Measurements from ENCODE around the gene ADAMTS2.

Gene ADAMTS2

DNA sequence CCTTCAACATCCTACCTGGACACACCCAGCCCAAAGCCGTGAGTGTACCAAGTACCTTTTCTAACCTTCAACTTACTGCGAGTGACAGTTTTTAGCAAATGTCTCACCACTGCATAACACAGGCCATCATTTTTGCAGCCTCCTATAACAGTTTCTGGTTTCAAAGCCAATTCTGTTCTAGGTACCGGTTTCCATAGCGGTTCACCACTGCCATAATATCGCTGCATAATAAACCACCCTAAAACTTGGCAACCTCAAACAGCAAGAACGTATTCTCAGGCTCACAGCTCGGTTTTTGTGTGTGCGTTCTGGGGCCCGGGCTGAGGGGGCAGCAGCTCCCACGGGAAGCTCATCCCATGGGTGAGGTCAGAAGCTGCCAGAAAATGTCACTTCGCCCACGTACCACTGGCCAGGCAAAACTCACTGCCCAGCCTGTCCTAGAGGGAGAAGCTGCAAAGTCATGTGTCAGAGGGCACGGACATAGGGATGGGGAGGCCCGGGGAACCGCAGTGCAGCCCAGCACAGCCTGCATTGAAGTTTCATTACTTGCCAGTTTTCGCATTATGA, 15.9 kb upstream of the ADAMTS2 start:
- CTCF ChIA-PET, result no interaction called here
- no peak for DNase-seq
- POLR2A ChIA-PET, result no interaction called here
- WGBS (ENCODE audit: insufficient coverage), result 90% methylated on average over 15 of the region's 16 CpGs
- Histone ChIP-seq H3K27ac (ENCODE audit: insufficient read depth in 1 of 2, low read depth in 1 of 2, low read length in 2 of 2, poor library complexity in 1 of 2, severe bottlenecking in 2 of 2) (no peak overlapping the region), H3K36me3 (ENCODE audit: control insufficient read depth in 4 of 4, insufficient read depth in 4 of 4, low read length in 3 of 4) (no peaks in the 10 kb centered on the region), H3K4me3 (ENCODE audit: control insufficient read depth in 1 of 7, extremely low read depth in 1 of 7, insufficient read depth in 4 of 7, low read depth in 2 of 7, low read length in 6 of 7) (no peak overlapping the region), H3K9me3 (ENCODE audit: control extremely low read depth in 1 of 5, control insufficient read depth in 4 of 5, insufficient read depth in 2 of 5, low read depth in 1 of 5, low read length in 4 of 5) (peaks cover 0 to 5% (median 0%) of the 10 kb centered on the region in 5 experiments), H3K4me1 (ENCODE audit: control extremely low read depth in 1 of 4, control insufficient read depth in 4 of 4, insufficient read depth in 4 of 4, low read length in 3 of 4) (no peaks in the 10 kb centered on the region), H3K27me3 (replicated peaks in 2 of 5; ENCODE audit: control insufficient read depth in 4 of 5, insufficient read depth in 5 of 5, low read length in 4 of 5) (peaks cover 0 to 24% (median 0%) of the 10 kb centered on the region in 5 experiments)

DNA sequence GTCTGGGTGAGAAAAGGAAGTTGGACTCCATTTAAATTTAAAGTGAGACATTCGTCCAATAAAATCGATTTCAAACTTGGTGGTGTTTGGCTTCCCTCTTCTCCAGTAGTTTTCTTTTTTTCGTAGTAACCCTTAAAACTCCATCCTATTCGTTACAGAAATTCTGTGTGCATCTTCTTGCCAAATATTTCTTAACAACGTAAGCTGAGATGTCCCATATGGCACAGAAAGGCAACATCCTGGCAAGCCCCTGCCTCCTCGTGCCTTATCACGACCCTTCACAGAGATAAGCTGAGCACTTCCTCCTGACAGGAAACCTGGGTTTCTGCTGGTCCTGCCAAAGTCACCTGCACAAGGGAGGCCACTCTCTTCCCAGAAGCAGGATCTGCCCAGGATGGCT, 11.8 kb upstream of the ADAMTS2 start:
- ChIA-PET CTCF (interaction anchor here (1.5 kb wide), 1 partner anchor 10 kb away, joined by 4 read pairs; no protein-coding TSS in a partner anchor), POLR2A (no interaction called here)
- Histone ChIP-seq H3K4me1 (ENCODE audit: control extremely low read depth in 1 of 4, control insufficient read depth in 4 of 4, insufficient read depth in 4 of 4, low read length in 3 of 4) (no peaks in the 10 kb centered on the region), H3K27me3 (replicated peaks in 2 of 5; ENCODE audit: control insufficient read depth in 4 of 5, insufficient read depth in 5 of 5, low read length in 4 of 5) (peaks cover 0 to 15% (median 2%) of the 10 kb centered on the region in 5 experiments), H3K9me3 (ENCODE audit: control extremely low read depth in 1 of 5, control insufficient read depth in 4 of 5, insufficient read depth in 2 of 5, low read depth in 1 of 5, low read length in 4 of 5) (no peaks in the 10 kb centered on the region), H3K36me3 (ENCODE audit: control insufficient read depth in 4 of 4, insufficient read depth in 4 of 4, low read length in 3 of 4) (no peaks in the 10 kb centered on the region), H3K4me3 (ENCODE audit: control insufficient read depth in 1 of 7, extremely low read depth in 1 of 7, insufficient read depth in 4 of 7, low read depth in 2 of 7, low read length in 6 of 7) (no peak overlapping the region), H3K27ac (ENCODE audit: insufficient read depth in 1 of 2, low read depth in 1 of 2, low read length in 2 of 2, poor library complexity in 1 of 2, severe bottlenecking in 2 of 2) (no peak overlapping the region)
- 62% methylated on average over 7 of the region's 7 CpGs for WGBS (ENCODE audit: insufficient coverage)
- DNase-seq, result no peak

DNA sequence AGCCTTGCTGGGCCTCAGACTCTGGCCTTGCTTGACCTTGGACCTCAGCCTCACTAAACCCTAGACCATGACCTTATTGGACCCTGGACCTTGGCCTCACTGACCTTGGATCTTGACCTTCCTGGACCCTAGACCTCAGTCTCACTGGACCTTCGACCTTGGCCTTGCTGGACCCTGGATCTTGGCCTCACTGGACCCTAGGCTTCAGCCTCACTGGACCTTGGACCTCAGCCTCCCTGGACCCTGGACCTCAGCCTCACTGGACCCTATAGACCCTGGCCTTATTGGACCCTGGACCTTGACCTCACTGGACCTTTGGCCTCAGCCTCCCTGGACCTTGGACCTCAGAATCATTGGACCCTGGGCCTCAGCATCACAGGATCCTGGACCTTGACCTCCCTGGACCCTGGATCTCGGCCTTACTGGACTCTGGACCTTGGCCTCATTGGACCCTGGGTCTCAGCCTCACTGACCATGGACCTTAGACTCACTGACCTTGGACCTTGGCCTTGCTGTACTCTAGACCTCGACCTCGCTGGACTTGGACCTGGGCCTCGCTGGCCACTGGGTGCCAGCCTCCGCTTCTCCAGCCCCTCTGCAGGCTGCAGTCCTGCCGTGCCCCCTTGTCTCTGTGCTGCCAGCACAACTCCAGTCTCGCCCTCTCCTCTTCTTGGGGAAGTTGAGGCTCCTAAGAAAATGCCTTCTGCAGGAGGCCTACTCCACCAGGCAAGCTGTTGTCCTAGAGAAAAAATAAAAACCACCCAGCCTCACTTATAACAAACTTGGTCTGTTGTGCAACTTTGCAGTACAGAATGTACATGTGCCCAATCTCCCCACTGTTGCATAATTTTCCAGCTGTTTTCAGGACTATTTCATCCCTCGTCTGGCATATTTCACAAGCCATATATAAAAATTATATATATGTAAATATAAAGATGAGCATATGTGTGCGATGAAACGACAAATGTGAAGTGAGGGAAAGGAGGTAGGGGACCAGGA, 11.0 kb upstream of the ADAMTS2 start:
- Histone ChIP-seq H3K4me3 (ENCODE audit: control insufficient read depth in 1 of 7, extremely low read depth in 1 of 7, insufficient read depth in 4 of 7, low read depth in 2 of 7, low read length in 6 of 7) (no peak overlapping the region), H3K27ac (ENCODE audit: insufficient read depth in 1 of 2, low read depth in 1 of 2, low read length in 2 of 2, poor library complexity in 1 of 2, severe bottlenecking in 2 of 2) (no peak overlapping the region), H3K36me3 (ENCODE audit: control insufficient read depth in 4 of 4, insufficient read depth in 4 of 4, low read length in 3 of 4) (no peaks in the 10 kb centered on the region), H3K9me3 (ENCODE audit: control extremely low read depth in 1 of 5, control insufficient read depth in 4 of 5, insufficient read depth in 2 of 5, low read depth in 1 of 5, low read length in 4 of 5) (no peaks in the 10 kb centered on the region), H3K4me1 (ENCODE audit: control extremely low read depth in 1 of 4, control insufficient read depth in 4 of 4, insufficient read depth in 4 of 4, low read length in 3 of 4) (no peaks in the 10 kb centered on the region), H3K27me3 (replicated peaks in 2 of 5; ENCODE audit: control insufficient read depth in 4 of 5, insufficient read depth in 5 of 5, low read length in 4 of 5) (peaks cover 0 to 20% (median 2%) of the 10 kb centered on the region in 5 experiments)
- 94% methylated on average over 9 of the region's 11 CpGs for WGBS (ENCODE audit: insufficient coverage)
- DNase-seq, result no peak
- ChIA-PET CTCF (interaction anchor here (1.5 kb wide), 1 partner anchor 9 kb away, joined by 4 read pairs; no protein-coding TSS in a partner anchor), POLR2A (no interaction called here)

DNA sequence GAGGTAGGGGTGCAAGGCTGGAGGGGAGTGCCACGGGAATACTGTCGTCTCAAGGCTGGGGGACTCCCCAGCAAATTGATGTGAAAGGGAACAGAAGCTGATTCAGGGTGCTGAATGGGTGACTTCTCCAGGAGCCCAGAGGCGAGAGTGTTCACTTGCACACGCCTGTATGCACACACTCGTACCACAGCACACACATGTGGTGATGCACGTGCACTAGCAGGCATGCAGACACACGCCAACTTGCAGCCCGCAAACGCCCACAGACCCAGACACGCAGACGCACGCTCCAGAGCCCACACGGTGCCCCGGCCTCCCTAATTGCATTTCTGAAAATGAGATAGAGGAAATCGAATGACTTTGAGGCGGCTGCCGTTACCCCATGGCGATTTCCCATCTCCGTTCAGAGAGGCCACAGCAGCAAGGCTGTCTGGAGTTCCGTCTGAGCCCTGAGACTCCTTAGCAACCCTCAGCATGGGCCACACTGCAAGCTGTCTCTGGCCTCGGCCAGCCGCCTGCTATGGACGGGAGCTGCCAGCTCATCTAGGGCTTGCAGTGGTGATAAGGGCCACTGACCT, 9.1 kb upstream of the ADAMTS2 start:
- POLR2A ChIA-PET, result no interaction called here
- Histone ChIP-seq H3K9me3 (ENCODE audit: control extremely low read depth in 1 of 5, control insufficient read depth in 4 of 5, insufficient read depth in 2 of 5, low read depth in 1 of 5, low read length in 4 of 5) (no peaks in the 10 kb centered on the region), H3K4me3 (ENCODE audit: control insufficient read depth in 1 of 7, extremely low read depth in 1 of 7, insufficient read depth in 4 of 7, low read depth in 2 of 7, low read length in 6 of 7) (no peak overlapping the region), H3K27me3 (replicated peaks in 2 of 5; ENCODE audit: control insufficient read depth in 4 of 5, insufficient read depth in 5 of 5, low read length in 4 of 5) (peaks cover 0 to 30% (median 2%) of the 10 kb centered on the region in 5 experiments), H3K27ac (ENCODE audit: insufficient read depth in 1 of 2, low read depth in 1 of 2, low read length in 2 of 2, poor library complexity in 1 of 2, severe bottlenecking in 2 of 2) (no peak overlapping the region), H3K36me3 (ENCODE audit: control insufficient read depth in 4 of 4, insufficient read depth in 4 of 4, low read length in 3 of 4) (no peaks in the 10 kb centered on the region), H3K4me1 (ENCODE audit: control extremely low read depth in 1 of 4, control insufficient read depth in 4 of 4, insufficient read depth in 4 of 4, low read length in 3 of 4) (no peaks in the 10 kb centered on the region)
- DNase-seq, result no peak
- 92% methylated on average over 13 of the region's 23 CpGs for WGBS (ENCODE audit: insufficient coverage)
- CTCF ChIA-PET, result no interaction called here

DNA sequence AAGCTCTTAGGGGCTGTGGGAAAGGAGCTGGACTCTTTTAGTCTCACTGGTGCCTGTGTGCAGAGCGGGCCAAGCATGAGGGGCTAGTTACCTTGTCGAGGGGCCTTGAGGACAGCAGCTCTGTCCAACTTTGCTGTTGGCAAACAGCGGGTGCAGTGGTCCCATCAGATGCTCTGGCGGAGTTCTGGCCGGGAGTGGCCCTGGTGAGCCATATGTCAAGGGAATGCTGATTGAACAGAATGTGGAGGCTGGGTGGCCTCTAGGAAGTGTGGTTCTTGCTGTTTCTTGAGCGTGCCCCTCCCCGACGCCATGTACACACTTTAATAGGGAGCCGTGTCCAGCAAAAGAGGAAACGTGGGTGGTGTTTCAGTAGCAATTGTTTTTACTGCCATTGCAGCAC, 3.6 kb upstream of the ADAMTS2 start:
- no peak for DNase-seq
- Histone ChIP-seq H3K4me3 (ENCODE audit: control insufficient read depth in 1 of 7, extremely low read depth in 1 of 7, insufficient read depth in 4 of 7, low read depth in 2 of 7, low read length in 6 of 7) (no peak overlapping the region), H3K4me1 (ENCODE audit: control extremely low read depth in 1 of 4, control insufficient read depth in 4 of 4, insufficient read depth in 4 of 4, low read length in 3 of 4) (peaks cover 0 to 16% (median 13%) of the 10 kb centered on the region in 4 experiments), H3K9me3 (ENCODE audit: control extremely low read depth in 1 of 5, control insufficient read depth in 4 of 5, insufficient read depth in 2 of 5, low read depth in 1 of 5, low read length in 4 of 5) (no peaks in the 10 kb centered on the region), H3K36me3 (ENCODE audit: control insufficient read depth in 4 of 4, insufficient read depth in 4 of 4, low read length in 3 of 4) (no peaks in the 10 kb centered on the region), H3K27ac (ENCODE audit: insufficient read depth in 1 of 2, low read depth in 1 of 2, low read length in 2 of 2, poor library complexity in 1 of 2, severe bottlenecking in 2 of 2) (no peak overlapping the region), H3K27me3 (replicated peaks in 2 of 5; ENCODE audit: control insufficient read depth in 4 of 5, insufficient read depth in 5 of 5, low read length in 4 of 5) (peaks cover 0 to 76% (median 32%) of the 10 kb centered on the region in 5 experiments)
- 59% methylated on average over 9 of the region's 10 CpGs for WGBS (ENCODE audit: insufficient coverage)
- POLR2A ChIA-PET, result no interaction called here
- CTCF ChIA-PET, result no interaction called here

DNA sequence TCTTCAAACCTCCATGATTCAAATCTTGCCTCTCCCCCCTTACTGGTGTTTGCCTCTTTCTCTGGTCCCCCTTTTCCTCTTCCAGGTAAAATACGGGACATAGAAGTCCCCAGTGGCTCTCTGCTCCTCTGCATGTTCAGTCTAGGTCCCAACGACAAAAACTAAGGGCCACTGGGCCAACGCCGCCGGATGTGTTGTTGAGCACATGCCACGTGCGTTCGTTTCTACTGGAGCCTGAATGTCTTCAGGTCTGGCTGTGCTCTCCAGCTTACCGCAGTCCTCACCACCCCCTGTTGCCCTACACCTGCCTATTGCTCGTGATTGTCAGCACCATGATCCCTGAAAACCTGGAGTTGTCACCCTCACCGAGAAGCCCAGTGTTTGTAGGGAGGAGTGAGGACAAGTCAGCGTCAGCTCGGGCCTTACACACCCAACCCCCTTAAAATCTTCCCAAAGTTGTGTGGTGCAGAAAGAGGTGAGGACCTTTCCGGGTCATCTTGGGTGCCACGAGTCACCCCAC, 2.8 kb upstream of the ADAMTS2 start:
- no peak for DNase-seq
- CTCF ChIA-PET, result no interaction called here
- Histone ChIP-seq H3K27ac (ENCODE audit: insufficient read depth in 1 of 2, low read depth in 1 of 2, low read length in 2 of 2, poor library complexity in 1 of 2, severe bottlenecking in 2 of 2) (no peak overlapping the region), H3K9me3 (ENCODE audit: control extremely low read depth in 1 of 5, control insufficient read depth in 4 of 5, insufficient read depth in 2 of 5, low read depth in 1 of 5, low read length in 4 of 5) (no peaks in the 10 kb centered on the region), H3K36me3 (ENCODE audit: control insufficient read depth in 4 of 4, insufficient read depth in 4 of 4, low read length in 3 of 4) (no peaks in the 10 kb centered on the region), H3K4me3 (ENCODE audit: control insufficient read depth in 1 of 7, extremely low read depth in 1 of 7, insufficient read depth in 4 of 7, low read depth in 2 of 7, low read length in 6 of 7) (no peak overlapping the region), H3K27me3 (replicated peaks in 2 of 5; ENCODE audit: control insufficient read depth in 4 of 5, insufficient read depth in 5 of 5, low read length in 4 of 5) (peaks cover 0 to 84% (median 37%) of the 10 kb centered on the region in 5 experiments), H3K4me1 (ENCODE audit: control extremely low read depth in 1 of 4, control insufficient read depth in 4 of 4, insufficient read depth in 4 of 4, low read length in 3 of 4) (peaks cover 0 to 24% (median 17%) of the 10 kb centered on the region in 4 experiments)
- WGBS (ENCODE audit: insufficient coverage), result 89% methylated on average over 12 of the region's 15 CpGs
- POLR2A ChIA-PET, result no interaction called here

Data from common myeloid progenitor, CD34-positive (primary cell).